Erythroblast (primary cell): ENCODE results near the gene NWD2.
A peak's percentile ranks its signal among the peaks of the same experiment; 100 is the strongest.

ENCODE experiments used
- DNase-seq, 2 experiments: peaks; one replicate each; lab custom pipeline; 2025; lab: John Stamatoyannopoulos, UW
- GATA1 ChIP-seq: IDR thresholded peaks from 2 replicates; pipeline ENCODE4 v1.6.1; 2011; ENCODE audit warnings: low read depth, mild to moderate bottlenecking, control low read depth, low read length, moderate library complexity
- POLR2A ChIP-seq: IDR thresholded peaks from 2 replicates; pipeline ENCODE4 v1.6.1; 2011; ENCODE audit warnings: mild to moderate bottlenecking, low read length

The NWD2 gene

GRCh38 chr4:37243051-37243450 is 1.5 kb upstream of the NWD2 start:
- DNase-seq = no peak
- TF ChIP-seq POLR2A (no peak), GATA1 (no peak)

- TF ChIP-seq GATA1 = no peak
- no peak for TF ChIP-seq POLR2A
- DNase-seq = peak; percentile 8 to 9
Measured at GRCh38 chr4:37243722-37244582, 591 bp upstream of the NWD2 start.

- no peak for DNase-seq
- no peak for TF ChIP-seq POLR2A
- TF ChIP-seq GATA1 = no peak
Measured at GRCh38 chr4:37245391-37245954, 930 bp downstream of the NWD2 start.

GRCh38 chr4:37246891-37247290 is 2.3 kb downstream of the NWD2 start:
- TF ChIP-seq GATA1 = no peak
- TF ChIP-seq POLR2A = no peak
- DNase-seq = no peak

- DNase-seq = no peak
- TF ChIP-seq POLR2A (no peak), GATA1 (no peak)
Measured at GRCh38 chr4:37258221-37258620, 13.7 kb downstream of the NWD2 start.

GRCh38 chr4:37268319-37268718 is 23.8 kb downstream of the NWD2 start:
- no peak for DNase-seq
- no peak for TF ChIP-seq GATA1
- no peak for TF ChIP-seq POLR2A

GRCh38 chr4:37279121-37279520 is 34.6 kb downstream of the NWD2 start:
- DNase-seq = no peak
- no peak for TF ChIP-seq POLR2A
- no peak for TF ChIP-seq GATA1

- TF ChIP-seq GATA1 (no peak), POLR2A (no peak)
- no peak for DNase-seq
Measured at GRCh38 chr4:37279894-37280592, 35.5 kb downstream of the NWD2 start.

GRCh38 chr4:37299468-37299867 is 54.9 kb downstream of the NWD2 start:
- no peak for DNase-seq
- TF ChIP-seq GATA1 (no peak), POLR2A (no peak)

- DNase-seq = no peak
- TF ChIP-seq GATA1 (no peak), POLR2A (no peak)
Measured at GRCh38 chr4:37304612-37305011, 60.1 kb downstream of the NWD2 start.

GRCh38 chr4:37305984-37306383 is 61.4 kb downstream of the NWD2 start:
- DNase-seq = no peak
- TF ChIP-seq GATA1 (no peak), POLR2A (no peak)

GRCh38 chr4:37317104-37317643 is 72.6 kb downstream of the NWD2 start:
- TF ChIP-seq POLR2A = no peak
- TF ChIP-seq GATA1 = no peak
- no peak for DNase-seq

- no peak for TF ChIP-seq POLR2A
- TF ChIP-seq GATA1 = no peak
- DNase-seq = no peak
Measured at GRCh38 chr4:37320513-37321235, 76.1 kb downstream of the NWD2 start.

- no peak for DNase-seq
- TF ChIP-seq POLR2A (no peak), GATA1 (no peak)
Measured at GRCh38 chr4:37322122-37322521, 77.6 kb downstream of the NWD2 start.
